Activated T-cell treated with anti-CD3 and anti-CD28 coated beads for 1 hour (primary cell): ENCODE measurements around the gene PSTPIP1.
A peak's percentile ranks its signal among the peaks of the same experiment; 100 is the strongest.

Source experiments
- DNase-seq: peaks from one replicate; pipeline ENCODE4 v3.0.0-alpha.2; 2020; ENCODE audit warnings: low read depth

Gene PSTPIP1

DNA sequence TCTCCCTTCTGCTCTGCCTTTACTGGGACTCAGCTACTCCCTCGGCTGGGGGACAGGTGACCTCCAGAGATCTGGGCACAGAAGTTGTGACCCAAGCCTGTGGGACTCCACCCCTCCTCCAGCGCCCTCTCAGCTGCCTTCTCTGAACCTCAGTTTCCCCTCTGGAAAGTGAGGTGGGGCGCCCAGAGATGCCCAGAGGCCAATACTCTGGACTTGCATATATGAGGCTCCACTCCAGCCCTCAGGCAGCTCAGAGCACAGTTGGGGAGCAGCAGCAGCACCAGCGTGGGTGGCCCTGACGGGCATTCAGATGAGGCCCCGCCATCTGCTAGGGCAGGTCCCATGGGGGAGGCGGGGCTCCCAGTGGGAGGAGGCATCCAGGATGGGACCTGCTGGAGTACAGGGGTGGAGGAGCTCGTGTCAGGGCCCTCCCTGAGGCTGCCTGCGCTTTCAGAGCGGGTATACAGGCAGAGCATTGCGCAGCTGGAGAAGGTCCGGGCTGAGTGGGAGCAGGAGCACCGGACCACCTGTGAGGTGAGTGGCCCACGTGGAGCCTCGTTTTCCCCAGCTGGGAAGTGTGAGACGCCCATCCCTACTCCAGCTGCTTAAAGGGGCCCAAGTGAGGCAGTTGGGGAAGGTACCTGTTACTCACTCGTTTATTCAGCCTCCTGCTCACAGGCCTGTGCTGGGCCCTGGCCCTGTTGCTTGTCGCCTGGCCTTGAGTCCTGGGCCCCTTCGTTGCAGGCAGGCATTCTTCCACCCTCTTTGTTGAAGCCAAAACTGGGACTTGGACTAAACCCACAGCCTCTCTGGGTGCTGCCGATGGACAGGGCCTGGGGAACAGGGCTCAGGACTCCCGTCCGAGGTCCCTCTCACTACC lies 35.4 kb downstream of the PSTPIP1 start:
- no peak for DNase-seq

DNA sequence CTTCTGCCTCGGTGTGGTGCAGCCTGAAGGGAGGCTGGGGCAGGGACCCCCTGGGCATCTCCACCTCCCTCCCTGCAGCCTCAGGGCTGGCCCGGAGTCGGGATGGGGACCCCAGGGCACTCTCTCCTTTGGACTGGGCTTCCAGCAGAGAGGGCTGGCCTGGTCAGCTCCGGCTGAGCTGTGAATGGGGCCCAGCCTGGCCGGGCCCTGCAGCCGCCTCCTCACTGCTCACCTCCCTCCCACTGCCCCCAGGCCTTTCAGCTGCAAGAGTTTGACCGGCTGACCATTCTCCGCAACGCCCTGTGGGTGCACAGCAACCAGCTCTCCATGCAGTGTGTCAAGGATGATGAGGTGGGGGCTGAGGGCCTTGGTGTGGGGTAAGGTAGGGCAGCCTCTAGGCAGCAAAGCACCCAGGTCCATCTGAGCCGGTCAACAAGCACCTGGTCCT lies 36.0 kb downstream of the PSTPIP1 start:
- no peak for DNase-seq

DNA sequence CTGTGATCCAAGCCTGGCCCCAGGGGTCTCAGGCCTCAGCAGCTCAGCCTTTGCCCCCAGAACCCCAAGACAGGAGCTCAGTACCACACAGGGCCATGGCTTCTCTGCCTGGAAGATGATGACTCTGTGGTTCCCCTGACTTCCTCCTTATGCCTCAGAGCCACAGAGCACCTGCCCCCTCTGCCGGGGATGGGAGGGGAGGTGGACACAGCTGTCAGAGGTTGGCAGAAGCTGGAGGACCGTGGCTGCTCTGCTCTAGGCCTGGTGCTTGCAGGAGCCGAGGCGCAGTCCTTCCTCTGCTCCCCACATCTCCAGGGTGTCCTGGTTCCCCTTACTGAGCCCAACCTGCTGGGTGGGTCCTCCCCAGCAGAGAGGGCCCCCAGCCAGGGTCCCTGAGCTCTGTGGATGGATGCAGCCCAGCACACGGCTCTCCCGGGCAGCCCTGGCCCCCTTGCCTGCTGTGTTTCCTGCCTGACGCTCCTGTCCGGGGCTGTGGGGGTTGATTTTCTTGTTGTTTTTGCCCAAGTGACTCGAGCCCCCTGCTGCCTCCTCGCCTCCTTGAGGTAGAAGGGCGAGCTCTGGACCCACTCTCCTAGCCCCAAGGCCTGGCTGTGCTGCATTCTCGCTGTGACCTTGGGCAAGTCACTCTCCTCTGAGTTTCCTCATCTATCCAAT lies 36.6 kb downstream of the PSTPIP1 start:
- DNase-seq = no peak

DNA sequence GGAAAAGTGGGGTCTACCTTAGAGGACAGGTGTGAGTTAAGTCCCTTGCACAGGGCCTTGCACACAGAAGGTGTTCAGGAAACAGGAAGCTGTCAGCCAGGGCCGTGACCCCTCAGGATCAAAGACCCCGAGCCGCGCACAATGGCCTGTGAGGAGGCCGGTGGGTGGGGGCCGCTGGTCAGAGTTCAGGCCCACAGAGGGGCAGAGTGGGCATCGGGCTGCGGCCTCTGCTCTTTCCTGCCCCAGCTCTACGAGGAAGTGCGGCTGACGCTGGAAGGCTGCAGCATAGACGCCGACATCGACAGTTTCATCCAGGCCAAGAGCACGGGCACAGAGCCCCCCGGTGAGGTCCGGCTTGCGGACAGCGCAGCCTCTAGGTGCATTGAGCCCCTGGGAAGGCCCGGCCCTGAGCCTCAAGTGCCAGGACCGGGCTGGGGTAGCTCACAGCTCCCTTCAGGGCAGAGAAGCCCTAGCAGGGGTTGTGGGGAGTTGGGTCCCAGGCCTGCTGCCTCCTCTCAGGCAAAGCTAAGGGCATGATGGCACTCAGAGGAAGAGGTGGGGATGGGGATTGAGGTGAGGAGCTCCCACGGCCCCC lies 37.2 kb downstream of the PSTPIP1 start:
- no peak for DNase-seq

DNA sequence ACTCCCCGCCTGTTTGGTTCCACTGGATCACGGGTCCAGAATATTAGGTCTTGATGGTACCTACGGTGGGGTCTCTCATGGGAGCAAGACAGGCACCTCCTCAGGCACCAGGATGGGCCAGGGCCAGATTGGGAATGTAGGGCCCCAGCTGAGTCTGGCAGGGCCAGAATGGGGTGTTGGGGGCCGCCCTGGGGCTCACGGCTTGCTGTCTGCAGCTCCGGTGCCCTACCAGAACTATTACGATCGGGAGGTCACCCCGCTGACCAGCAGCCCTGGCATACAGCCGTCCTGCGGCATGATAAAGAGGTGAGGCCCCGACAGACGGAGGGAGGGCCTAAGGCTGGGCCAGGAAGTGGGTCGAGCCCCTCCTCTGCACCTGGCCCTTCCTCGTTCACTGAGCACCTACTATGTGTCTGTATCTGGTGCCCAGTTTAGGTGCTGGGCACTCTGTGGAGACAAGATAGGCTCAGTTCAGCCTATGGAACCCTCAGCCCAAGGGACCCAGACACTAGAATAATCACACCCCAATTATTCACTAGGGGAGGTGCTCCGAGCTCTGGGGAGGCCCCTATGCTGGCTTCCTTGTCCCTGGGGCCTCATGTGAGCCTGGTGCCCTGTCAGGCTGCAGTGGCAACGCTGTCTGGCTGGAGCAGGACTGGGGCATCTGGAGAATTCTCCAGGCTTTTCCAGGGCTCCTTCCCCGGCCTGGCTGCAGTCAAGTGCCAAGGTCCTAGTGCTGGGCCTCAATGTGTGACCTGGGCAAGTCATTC lies 37.9 kb downstream of the PSTPIP1 start:
- DNase-seq = no peak

DNA sequence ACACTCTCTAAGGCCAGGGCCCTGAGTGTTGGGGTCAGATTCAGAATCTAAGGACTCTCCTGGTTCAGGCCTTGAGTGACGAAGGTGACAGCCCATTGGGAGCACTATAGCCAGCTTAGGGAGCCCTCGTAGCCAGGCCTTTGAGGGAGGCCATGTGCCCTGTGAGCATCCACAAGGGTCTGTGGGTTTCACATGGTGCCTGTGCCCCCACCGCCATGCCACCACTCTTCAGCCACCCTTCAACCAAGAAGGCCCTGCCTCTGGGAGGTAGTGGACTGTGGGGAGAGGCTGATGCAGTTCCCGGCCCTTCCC lies 38.4 kb downstream of the PSTPIP1 start:
- DNase-seq = no peak

DNA sequence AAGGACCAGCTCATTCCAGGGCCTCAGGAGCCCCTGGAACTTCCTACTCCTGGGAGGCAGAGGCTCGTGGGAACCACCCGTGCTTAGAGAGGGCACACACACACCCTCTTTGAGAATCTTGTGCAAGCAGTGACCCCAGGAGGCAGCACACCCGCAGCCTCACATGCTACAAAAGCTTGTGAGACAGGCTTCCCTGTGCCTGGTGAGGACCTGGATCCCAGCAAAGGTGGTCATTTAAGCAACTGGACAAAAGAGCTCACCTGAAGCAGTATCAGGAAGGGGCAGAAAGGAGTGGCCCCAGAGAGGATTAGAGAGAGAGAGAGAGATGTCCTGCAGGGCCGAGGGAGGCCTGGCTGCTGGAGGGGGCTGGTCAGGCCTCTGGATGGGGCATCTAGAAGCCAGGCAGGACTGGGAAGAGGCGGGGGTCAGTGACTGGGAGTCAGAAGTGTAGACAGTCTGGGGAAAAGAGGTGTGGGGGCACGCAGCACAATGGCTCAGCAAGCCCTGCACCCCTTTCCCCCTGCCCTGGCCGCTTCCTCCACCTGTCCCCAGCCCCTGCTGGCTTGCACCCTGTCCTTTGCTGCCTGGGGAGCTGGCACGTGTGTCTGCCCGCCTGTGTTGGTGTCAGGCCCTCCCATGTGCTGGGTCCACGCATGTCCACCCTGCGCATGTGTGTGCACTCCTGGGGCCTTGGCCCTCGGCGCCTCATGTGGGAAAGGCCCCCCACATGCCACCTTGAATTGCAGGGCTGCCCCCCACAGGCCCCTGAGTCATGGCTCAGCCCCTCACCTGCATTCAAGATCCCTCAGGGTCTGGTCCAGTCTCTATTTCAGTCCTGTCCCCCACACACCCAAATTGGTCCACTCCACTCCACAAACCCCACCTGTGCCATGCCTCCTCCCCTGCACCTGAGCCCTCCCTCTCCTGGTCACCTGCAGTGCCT lies 39.1 kb downstream of the PSTPIP1 start:
- DNase-seq = no peak

DNA sequence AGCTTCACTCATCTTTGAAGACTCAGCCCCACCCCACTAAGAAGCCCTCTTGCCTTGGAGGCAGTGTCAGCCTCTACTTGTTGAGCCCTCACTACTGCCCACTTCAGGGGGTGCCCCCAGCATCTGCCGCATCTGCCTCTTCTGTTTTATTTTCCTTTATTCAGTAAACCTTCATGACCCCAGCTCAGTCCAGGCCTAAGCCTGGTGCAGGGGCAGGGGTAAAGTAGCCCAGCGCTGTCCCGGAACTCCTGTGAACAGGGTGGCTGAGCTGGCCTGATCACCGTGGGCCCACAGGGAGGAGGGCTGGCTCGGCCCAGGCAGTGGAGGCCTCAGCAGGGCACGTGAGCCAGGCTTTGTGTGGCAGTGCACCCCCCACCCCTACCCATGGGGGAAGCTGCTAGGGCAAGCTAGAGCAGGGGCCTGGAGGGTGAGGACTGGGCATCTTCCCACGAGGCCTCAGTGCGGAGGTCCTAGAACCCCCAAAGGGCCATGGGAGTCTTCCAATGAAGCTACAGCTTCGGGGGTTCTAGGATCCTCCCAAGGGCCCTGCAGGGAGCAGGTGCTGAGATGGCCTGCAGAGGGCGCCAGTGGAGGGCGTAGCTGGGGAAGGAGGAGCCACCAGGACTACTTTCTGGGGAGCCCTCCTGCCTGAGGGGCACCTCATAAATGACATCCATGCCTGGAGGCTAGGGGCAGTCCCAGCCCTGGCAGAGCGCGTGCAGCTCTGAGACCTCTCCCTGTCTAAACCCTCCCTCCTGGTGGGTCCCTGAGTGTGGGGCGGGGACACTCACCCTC lies 40.0 kb downstream of the PSTPIP1 start:
- DNase-seq = peak; percentile 41

DNA sequence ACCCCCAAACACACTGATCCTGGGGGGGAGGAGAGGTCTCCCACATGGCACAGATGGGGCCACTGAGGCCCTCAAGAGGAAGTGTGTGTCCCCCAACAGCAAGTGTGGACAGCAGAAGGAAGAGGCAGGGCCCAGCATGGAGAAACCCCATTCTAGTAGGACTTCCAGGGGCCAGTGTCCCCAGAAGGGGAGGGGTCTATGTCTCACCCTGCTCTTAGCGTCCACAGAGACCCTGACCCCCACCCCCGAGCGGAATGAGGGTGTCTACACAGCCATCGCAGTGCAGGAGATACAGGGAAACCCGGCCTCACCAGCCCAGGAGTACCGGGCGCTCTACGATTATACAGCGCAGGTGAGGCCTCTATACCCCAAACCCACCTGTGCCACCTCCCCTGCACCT lies 40.7 kb downstream of the PSTPIP1 start:
- no peak for DNase-seq

DNA sequence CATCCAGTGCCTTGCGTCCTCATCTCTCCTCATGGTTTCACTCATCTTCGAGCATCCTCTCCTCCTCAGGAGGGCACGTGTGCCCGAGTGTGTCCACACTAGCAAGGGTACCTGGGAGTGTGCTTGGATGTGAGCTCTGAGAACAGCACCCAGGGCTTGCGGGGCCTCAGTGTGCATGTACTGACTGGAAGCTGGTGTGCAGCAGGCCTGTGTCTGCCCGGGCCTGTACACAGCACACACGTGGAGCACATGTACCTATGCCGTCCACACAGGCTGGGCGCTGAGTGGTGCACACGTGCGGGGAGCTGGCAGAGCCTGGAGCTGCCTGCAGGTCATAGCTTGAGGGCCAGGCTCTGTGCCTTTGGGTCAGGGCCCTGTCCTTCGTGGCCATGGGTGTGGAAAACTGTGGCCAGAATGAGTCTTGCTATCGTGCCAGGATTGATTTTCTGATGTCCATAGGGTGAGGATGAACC lies 41.1 kb downstream of the PSTPIP1 start:
- no peak for DNase-seq

DNA sequence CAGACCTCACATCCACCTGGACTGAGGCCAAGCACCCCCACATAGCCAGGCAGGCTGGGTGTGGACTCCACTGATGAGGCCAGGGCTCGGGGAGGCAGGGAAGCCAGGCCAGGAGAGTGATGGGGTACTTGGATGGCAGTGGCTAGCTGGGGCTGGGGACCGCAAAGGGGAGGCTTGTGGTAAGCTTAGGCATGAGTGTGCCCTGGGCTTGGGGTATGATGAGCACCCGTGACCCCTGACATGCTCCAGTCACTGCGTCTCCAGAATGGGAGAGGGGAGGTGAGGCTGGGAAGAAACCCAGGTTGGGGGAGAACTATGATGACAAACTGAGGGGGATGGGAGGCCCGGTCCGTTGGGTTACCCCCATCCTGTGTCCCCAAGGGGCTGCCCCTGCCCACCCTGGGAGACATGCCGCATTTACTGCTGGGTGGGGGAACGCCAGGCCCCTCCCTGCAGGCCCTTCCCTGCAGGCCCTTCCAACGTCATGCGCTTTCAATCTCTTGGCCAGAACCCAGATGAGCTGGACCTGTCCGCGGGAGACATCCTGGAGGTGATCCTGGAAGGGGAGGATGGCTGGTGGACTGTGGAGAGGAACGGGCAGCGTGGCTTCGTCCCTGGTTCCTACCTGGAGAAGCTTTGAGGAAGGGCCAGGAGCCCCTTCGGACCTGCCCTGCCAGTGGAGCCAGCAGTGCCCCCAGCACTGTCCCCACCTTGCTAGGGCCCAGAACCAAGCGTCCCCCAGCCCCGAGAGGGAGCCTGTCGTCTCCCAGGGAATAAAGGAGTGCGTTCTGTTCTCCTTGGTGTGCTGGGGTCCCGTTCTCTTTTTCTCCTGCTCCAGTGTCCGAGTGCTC lies 41.8 kb downstream of the PSTPIP1 start:
- DNase-seq = no peak

DNA sequence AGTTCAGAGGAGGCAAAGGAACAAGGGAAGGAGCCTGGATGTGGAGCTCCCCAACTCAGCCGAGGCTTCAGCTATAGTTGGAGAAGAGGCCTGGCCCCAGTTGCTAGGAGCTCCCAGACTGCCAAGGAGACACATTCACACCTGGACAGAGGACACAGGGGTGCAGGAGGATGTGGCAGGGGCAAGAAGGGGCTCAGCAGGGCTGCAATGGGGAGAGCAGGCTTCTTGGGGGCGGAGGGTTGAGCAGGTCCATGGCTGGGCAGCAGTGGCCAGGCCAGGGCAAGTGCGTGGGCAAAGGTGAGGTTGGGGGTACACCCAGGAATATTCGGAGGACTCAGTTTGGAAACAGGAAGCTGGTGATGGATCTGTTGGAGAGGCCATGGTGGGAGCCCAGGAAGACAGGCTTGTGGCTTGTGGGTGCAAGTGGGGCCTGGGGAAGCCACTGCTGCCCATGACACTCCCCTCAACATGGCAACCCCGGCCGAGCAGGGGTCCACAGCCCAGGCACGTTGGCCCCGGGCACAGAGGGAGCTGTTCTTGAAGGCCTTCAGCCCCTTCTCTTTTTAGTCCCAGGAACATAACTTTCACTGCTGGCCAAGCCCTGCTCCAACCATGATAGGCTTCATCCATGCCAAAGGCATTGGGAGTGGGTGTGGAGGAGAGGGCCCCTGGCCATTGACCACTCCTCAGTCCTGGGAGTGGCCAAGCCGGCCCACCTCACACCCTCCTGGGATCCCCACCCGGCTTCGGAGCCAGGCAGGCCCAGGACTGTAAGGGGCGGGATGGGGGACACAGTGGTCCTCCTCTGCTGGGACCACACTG lies 42.7 kb downstream of the PSTPIP1 start:
- no peak for DNase-seq

DNA sequence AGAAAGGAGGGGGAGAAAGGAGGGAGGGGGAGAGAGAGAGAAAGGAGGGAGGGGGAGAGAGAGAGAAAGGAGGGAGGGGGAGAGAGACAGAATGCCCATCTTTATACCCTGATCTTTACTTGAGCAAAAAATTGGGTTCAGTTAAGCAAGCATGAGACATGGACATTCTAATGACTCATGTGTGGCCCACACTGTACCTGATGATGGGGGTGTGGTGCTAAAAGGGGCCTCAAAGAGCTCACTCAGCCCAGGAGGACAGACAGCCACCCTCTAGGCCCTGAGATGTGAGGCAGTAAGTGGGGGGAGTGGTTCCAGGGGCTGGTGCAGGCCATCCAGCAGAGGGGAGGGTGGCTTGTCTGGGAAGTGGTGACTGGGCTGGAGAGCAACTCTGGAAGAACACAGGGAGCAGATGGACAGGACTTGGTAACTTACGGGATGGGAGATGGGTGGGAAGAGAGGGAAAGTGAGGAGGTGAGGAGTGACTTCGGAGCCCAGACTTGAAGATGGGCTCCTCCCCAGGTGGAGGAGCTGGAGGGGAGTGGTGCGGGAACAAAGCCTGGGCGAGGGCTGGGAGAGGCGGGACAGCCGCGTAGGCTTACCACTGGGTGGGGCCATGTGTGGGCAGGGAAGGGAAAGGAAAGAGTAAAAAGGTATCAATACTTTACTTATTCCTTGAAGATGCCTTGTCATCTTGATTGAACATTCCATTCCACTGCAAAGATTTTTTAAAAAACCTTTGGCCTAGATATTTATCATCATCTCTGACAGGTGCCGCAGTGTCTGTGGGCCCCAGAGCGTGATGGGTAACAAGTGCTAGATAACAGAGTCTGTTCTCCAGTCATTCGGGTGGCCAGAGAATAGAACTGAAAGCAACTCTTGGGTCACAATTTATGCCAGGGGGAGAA lies 43.6 kb downstream of the PSTPIP1 start:
- DNase-seq = no peak

DNA sequence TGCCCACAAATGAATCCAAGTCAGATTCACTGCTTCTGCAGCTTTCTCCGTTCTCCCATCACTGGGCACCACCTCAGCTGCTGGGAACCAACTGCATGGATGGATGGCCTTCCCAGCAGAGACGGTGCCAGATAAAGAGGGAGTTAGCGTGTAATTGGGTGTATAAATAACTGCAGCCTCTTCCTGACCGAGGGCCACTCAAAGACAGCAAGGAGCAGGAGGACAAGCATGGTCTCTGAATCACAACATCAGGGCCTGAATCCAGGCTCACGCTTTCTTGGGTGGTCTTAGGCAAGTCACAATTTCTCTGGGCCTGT lies 44.2 kb downstream of the PSTPIP1 start:
- DNase-seq = no peak

DNA sequence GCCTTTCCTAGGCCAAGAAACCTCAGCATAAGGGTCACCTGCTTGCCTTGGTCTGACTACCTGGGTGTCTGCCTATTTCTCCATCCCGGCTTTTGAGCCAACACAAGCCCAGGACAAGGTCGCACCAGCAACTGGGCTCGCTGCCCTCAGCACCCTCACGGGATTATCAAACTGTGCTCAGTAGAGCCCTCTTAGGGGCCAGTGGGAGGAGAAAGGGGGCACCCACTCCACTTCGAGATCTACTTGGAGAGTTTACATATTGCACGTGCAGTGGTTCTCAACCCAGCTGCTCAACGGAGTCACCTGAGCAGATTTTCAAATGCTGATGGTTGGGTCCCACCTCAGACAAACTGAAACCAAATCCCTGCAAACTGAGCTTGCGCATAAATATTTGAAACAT lies 44.9 kb downstream of the PSTPIP1 start:
- DNase-seq = no peak

DNA sequence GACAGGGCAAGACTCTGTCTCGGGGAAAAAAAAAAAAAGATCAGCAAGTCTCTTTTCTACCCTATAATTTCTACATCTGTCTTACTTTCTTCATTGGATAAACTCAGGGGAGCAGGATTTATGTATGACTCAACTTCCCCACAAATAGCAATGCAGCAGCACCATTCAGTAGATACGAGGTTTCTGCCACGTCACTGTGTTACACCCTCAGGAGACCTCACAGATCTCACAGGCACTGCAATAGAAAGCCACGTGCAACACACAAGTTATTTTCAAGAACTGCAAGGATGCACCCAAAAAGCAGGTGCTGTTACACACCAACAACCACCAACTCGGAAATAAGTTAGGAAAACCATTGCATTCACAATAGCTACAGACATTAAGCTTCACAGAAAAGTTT lies 45.7 kb downstream of the PSTPIP1 start:
- DNase-seq = no peak

DNA sequence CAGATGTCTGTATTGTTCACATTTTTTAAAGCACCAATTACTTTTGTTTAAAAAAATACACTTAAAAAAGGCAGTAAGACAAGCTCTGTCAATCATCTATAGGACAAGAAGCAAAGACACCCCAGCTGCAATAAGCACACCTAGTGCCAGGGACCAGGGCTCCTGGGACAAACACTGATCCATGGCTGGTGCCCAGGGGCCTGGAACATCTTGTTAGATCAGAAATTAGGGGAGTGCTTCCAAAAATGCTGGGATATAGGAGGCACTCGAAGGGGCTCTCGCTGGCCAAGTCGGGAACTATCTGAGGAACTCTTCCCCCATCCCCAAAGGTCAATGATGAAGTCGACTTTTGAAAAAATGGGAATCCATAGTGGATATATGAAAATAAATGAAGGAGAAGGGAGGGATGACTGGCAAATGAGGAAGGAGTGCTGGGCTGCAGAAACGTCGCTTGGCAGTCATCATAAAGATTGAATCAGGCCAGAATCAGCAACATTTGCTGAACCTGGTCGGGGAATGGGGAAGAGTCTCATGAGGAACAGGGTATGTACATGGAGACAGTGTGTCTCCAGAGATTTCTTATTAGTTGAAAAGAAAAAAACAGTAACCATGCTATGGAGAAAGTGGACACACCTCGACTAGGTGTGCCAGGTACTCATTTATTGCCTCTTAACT lies 47.5 kb downstream of the PSTPIP1 start:
- DNase-seq = no peak
